Upper lobe of right lung (tissue), 1 donor: ENCODE data around the gene NACC1. TPM values are rescaled to one million over a fixed set of nuclear protein-coding genes. Genes with fewer than 3 reads are reported as not detected.

ENCODE experiments used
- ATAC-seq: fragments of 200-7000 bp; cut with Tn5 transposase; one replicate; pipeline ENCODE4 v1.9.1; 2020; ENCODE audit warnings: mild to moderate bottlenecking, moderate library complexity
- DNase-seq: peaks from one replicate; pipeline ENCODE4 v3.0.0-alpha.2; 2020
- H3K27ac ChIP-seq: fragments of 200-600 bp; one replicate; pipeline ENCODE4 v1.8.0; 2022
- H3K27me3 ChIP-seq: fragments of 200-600 bp; one replicate; pipeline ENCODE4 v1.8.0; 2022; ENCODE audit warnings: mild to moderate bottlenecking
- H3K36me3 ChIP-seq: fragments of 200-600 bp; one replicate; pipeline ENCODE4 v1.8.0; 2022
- H3K4me1 ChIP-seq: fragments of 200-600 bp; one replicate; pipeline ENCODE4 v1.8.0; 2022
- H3K4me3 ChIP-seq: fragments of 200-600 bp; one replicate; pipeline ENCODE4 v1.8.0; 2022; ENCODE audit warnings: mild to moderate bottlenecking
- H3K9me3 ChIP-seq: fragments of 200-600 bp; one replicate; pipeline ENCODE4 v1.8.0; 2022
- CTCF ChIP-seq: fragments of 200-600 bp; IDR thresholded peaks from one replicate; pipeline ENCODE4 v1.8.0; 2022; ENCODE audit warnings: antibody characterized with exemption
- intact Hi-C: fragments of 100-400 bp; cut with DNase I; formaldehyde crosslinking; loops from one replicate; pipeline ENCODE4 v1.11.0; 2022
- total RNA-seq: library from RNA; stranded (reverse); fragmentation: NEBNext Ultra II Directional; extraction: Animal tissue kit (Norgen Biotek cat#: 25700); gene quantifications from one replicate; pipeline ENCODE4 v1.2.1, GENCODE V29; 2021
- donor health status: DM: no; HTN: yes; CAD: no; lungs with severe emphysema.

NACC1 gene
- total RNA-seq, 1 donor from 2014 or later = 39.8 TPM

- no peak for TF ChIP-seq CTCF
- Histone ChIP-seq H3K4me1 (peaks cover 51% of the 10 kb centered on the region), H3K27me3 (no peaks in the 10 kb centered on the region), H3K27ac (peak overlapping the region; percentile 89), H3K36me3 (peaks cover 4% of the 10 kb centered on the region), H3K9me3 (no peaks in the 10 kb centered on the region), H3K4me3 (peak overlapping the region; percentile 55)
- ATAC-seq = no peak
- DNase-seq = no peak
- intact Hi-C loops = no loop called here
Observed at GRCh38 chr19:13102416-13102665, 15.7 kb upstream of the NACC1 start.

GRCh38 chr19:13102666-13103580 is 15.1 kb upstream of the NACC1 start, which contains the start of gene LYL1:
Gene LYL1, minus strand, starts transcription at chr19:13102858. Its CDS starts 1,687 bp downstream, at chr19:13101171.
- no peak for TF ChIP-seq CTCF
- Histone ChIP-seq H3K4me3 (peak within 1 kb of the TSS; percentile 55), H3K27ac (peak within 1 kb of the TSS; percentile 89), H3K9me3 (no peaks in the 10 kb centered on the region), H3K27me3 (no peaks in the 10 kb centered on the region), H3K36me3 (peaks cover 8% of the 10 kb centered on the region), H3K4me1 (peaks cover 51% of the 10 kb centered on the region)
- intact Hi-C loops = no loop called here
- DNase-seq = peak; percentile 90
- ATAC-seq = peak; percentile 72

- intact Hi-C loops = no loop called here
- Histone ChIP-seq H3K27ac (peak overlapping the region; percentile 89), H3K9me3 (no peaks in the 10 kb centered on the region), H3K4me3 (peak overlapping the region; percentile 55), H3K27me3 (no peaks in the 10 kb centered on the region), H3K4me1 (peaks cover 45% of the 10 kb centered on the region), H3K36me3 (peaks cover 8% of the 10 kb centered on the region)
- no peak for ATAC-seq
- no peak for TF ChIP-seq CTCF
- no peak for DNase-seq
Observed at GRCh38 chr19:13103581-13104359, 14.3 kb upstream of the NACC1 start.

- intact Hi-C loops = no loop called here
- ATAC-seq = peak; percentile 49
- peaks cover 41% of the 10 kb centered on the region for H3K4me1 ChIP-seq
- peaks cover 12% of the 10 kb centered on the region for H3K36me3 ChIP-seq
- peak overlapping the region; percentile 89 for H3K27ac ChIP-seq
- H3K27me3 ChIP-seq = no peaks in the 10 kb centered on the region
- DNase-seq = peak; percentile 83
- peak overlapping the region; percentile 48 for H3K4me3 ChIP-seq
- peak; percentile 82 for TF ChIP-seq CTCF
- H3K9me3 ChIP-seq = no peaks in the 10 kb centered on the region
Observed at GRCh38 chr19:13104360-13104847, 13.7 kb upstream of the NACC1 start.

GRCh38 chr19:13104848-13105711 is 13.0 kb upstream of the NACC1 start:
- ATAC-seq (no peak), DNase-seq (no peak)
- intact Hi-C loops = no loop called here
- H3K36me3 ChIP-seq = peaks cover 19% of the 10 kb centered on the region
- H3K27me3 ChIP-seq = no peaks in the 10 kb centered on the region
- no peak for TF ChIP-seq CTCF
- peak overlapping the region; percentile 48 for H3K4me3 ChIP-seq
- no peaks in the 10 kb centered on the region for H3K9me3 ChIP-seq
- peak overlapping the region; percentile 89 for H3K27ac ChIP-seq
- H3K4me1 ChIP-seq = peaks cover 35% of the 10 kb centered on the region
